HEK293 (cell line): ENCODE results near the gene LAMB2.

Source experiments
- CTCF ChIA-PET: fragments of 350-600 bp; formaldehyde crosslinking; extraction: SDS; loops from one replicate; lab custom pipeline; 2021; ENCODE audit warnings: antibody characterized with exemption; lab: Yijun Ruan, JAX
- POLR2A ChIA-PET: fragments of 300-600 bp; formaldehyde crosslinking; extraction: SDS; loops from one replicate; lab custom pipeline; 2020; ENCODE audit warnings: antibody characterized with exemption, inconsistent platforms; lab: Yijun Ruan, JAX
- H3K27ac ChIP-seq: fragments of 200-500 bp; sonication (Bioruptor generic); 2 replicates; pipeline ENCODE4 v1.5.1; 2014; ENCODE audit warnings: low read depth, low read length, control low read depth, inconsistent platforms; ENCODE audit errors: extremely low read depth
- H3K36me3 ChIP-seq, 2 experiments: fragments of 200-500 bp in 1 of 2; sonication (Bioruptor generic) in 1 of 2; 1 replicate in 1 of 2; 2 replicates in 1 of 2; pipeline ENCODE4 v1.5.1; 2014 to 2017; ENCODE audit warnings: inconsistent platforms in 2 of 2, low read length in 2 of 2; ENCODE audit not compliant: control insufficient read depth in 2 of 2, insufficient read depth in 1 of 2
- H3K4me1 ChIP-seq: fragments of 200-500 bp; sonication (Bioruptor generic); 2 replicates; pipeline ENCODE4 v1.5.1; 2014; ENCODE audit warnings: mild to moderate bottlenecking, low read length, inconsistent platforms; ENCODE audit not compliant: control insufficient read depth, insufficient read depth
- H3K4me3 ChIP-seq: 2 replicates; pipeline ENCODE4 v1.5.1; 2011; ENCODE audit warnings: low read depth, mild to moderate bottlenecking, control low read depth, low read length, moderate library complexity
- H3K9me3 ChIP-seq: fragments of 200-500 bp; sonication (Bioruptor generic); 2 replicates; pipeline ENCODE4 v1.5.1; 2014; ENCODE audit warnings: low read depth, low read length, inconsistent platforms; ENCODE audit not compliant: control insufficient read depth, insufficient read depth
- YY1 ChIP-seq: fragments of 450-650 bp; formaldehyde crosslinking; IDR thresholded peaks from 2 replicates; pipeline ENCODE4 v1.5.1; 2018; ENCODE audit warnings: missing biosample characterization, missing genetic modification characterization
- YY2 ChIP-seq: fragments of 450-650 bp; formaldehyde crosslinking; IDR thresholded peaks from 2 replicates; pipeline ENCODE4 v1.5.1; 2016; ENCODE audit warnings: missing biosample characterization, missing genetic modification characterization
- ZBTB21 ChIP-seq: fragments of 450-650 bp; formaldehyde crosslinking; IDR thresholded peaks from 2 replicates; pipeline ENCODE4 v1.5.1; 2017; ENCODE audit warnings: missing biosample characterization, missing genetic modification characterization
- ZNF174 ChIP-seq: fragments of 450-650 bp; formaldehyde crosslinking; IDR thresholded peaks from 2 replicates; pipeline ENCODE4 v1.5.0; 2017; ENCODE audit warnings: missing biosample characterization, mild to moderate bottlenecking, missing genetic modification characterization
- ZNF266 ChIP-seq: fragments of 450-650 bp; formaldehyde crosslinking; IDR thresholded peaks from 2 replicates; pipeline ENCODE4 v1.5.1; 2016; ENCODE audit warnings: missing biosample characterization, missing genetic modification characterization, low read depth
- ZNF292 ChIP-seq: fragments of 450-650 bp; formaldehyde crosslinking; IDR thresholded peaks from 2 replicates; pipeline ENCODE4 v1.5.1; 2016; ENCODE audit warnings: low read depth, missing biosample characterization, missing genetic modification characterization, borderline replicate concordance
- ZNF302 ChIP-seq: fragments of 450-650 bp; formaldehyde crosslinking; IDR thresholded peaks from 2 replicates; pipeline ENCODE4 v1.5.1; 2016; ENCODE audit warnings: missing biosample characterization, missing genetic modification characterization, low read depth
- ZNF324 ChIP-seq: fragments of 450-650 bp; formaldehyde crosslinking; IDR thresholded peaks from 2 replicates; pipeline ENCODE4 v1.5.1; 2016; ENCODE audit warnings: missing biosample characterization, missing genetic modification characterization
- ZNF335 ChIP-seq: fragments of 450-650 bp; formaldehyde crosslinking; conservative IDR thresholded peaks from 2 replicates; pipeline ENCODE4 v1.5.1; 2016; ENCODE audit warnings: missing biosample characterization, missing genetic modification characterization
- ZNF394 ChIP-seq: fragments of 450-650 bp; formaldehyde crosslinking; IDR thresholded peaks from 2 replicates; pipeline ENCODE4 v1.5.1; 2016; ENCODE audit warnings: missing biosample characterization, missing genetic modification characterization, mild to moderate bottlenecking, moderate library complexity, borderline replicate concordance
- ZNF626 ChIP-seq: fragments of 450-650 bp; sonication (Bioruptor Pico); formaldehyde crosslinking; IDR thresholded peaks from 2 replicates; pipeline ENCODE4 v1.5.1; 2018; ENCODE audit warnings: missing biosample characterization, missing genetic modification characterization, inconsistent platforms
- ZNF776 ChIP-seq: fragments of 450-650 bp; formaldehyde crosslinking; IDR thresholded peaks from 2 replicates; pipeline ENCODE4 v1.5.0; 2017; ENCODE audit warnings: missing biosample characterization, missing genetic modification characterization, borderline replicate concordance
- ZNF792 ChIP-seq: fragments of 450-650 bp; formaldehyde crosslinking; IDR thresholded peaks from 2 replicates; pipeline ENCODE4 v1.5.1; 2016; ENCODE audit warnings: missing biosample characterization, missing genetic modification characterization
- TF ChIP-seq, protein P1 (sequence below): fragments of 450-650 bp; formaldehyde crosslinking; IDR thresholded peaks from 2 replicates; pipeline ENCODE4 v1.5.1; 2016; ENCODE audit warnings: missing biosample characterization, missing genetic modification characterization, low read depth
- TF ChIP-seq, protein P2 (sequence below): fragments of 450-650 bp; formaldehyde crosslinking; IDR thresholded peaks from 2 replicates; pipeline ENCODE4 v1.5.1; 2016; ENCODE audit warnings: missing biosample characterization, missing genetic modification characterization
- TF ChIP-seq, protein P3 (sequence below): fragments of 450-650 bp; formaldehyde crosslinking; IDR thresholded peaks from 2 replicates; pipeline ENCODE4 v1.5.1; 2016; ENCODE audit warnings: missing biosample characterization, missing genetic modification characterization, low read depth
- TF ChIP-seq, protein P4 (sequence below): fragments of 450-650 bp; formaldehyde crosslinking; IDR thresholded peaks from 2 replicates; pipeline ENCODE4 v1.5.1; 2016; ENCODE audit warnings: missing biosample characterization, missing genetic modification characterization
- TF ChIP-seq, protein P5 (sequence below): fragments of 450-650 bp; formaldehyde crosslinking; IDR thresholded peaks from 2 replicates; pipeline ENCODE4 v1.5.1; 2016; ENCODE audit warnings: missing biosample characterization, missing genetic modification characterization
- TF ChIP-seq, protein P6 (sequence below): fragments of 450-650 bp; formaldehyde crosslinking; IDR thresholded peaks from 2 replicates; pipeline ENCODE4 v1.5.1; 2017; ENCODE audit warnings: missing biosample characterization, mild to moderate bottlenecking, missing genetic modification characterization, moderate library complexity

Gene LAMB2

DNA sequence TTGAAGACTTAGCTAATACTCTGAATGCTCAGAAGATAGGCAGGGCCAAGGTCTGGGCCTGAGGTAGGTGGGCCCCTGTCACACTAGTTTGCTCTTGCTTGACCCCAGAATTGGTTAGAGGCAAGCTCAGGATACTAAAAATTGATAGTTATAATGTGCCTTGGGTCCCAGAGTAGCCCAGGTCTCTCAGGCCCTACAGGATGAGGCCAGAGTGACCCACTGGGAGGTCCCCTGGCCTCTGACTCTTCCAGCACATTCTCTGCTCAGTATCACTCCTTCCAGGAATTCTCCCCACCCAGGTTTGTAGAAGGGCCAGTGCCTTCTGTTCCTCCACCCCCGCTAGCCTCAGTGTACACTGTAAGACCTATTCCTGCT is 37.9 kb upstream of the LAMB2 start:
- Histone ChIP-seq H3K4me1 (peaks cover 7% of the 10 kb centered on the region), H3K27ac (no peak overlapping the region; the same call in 1 of the 2 replicates), H3K4me3 (peak overlapping the region; percentile 62; the same call in 1 of the 2 replicates), H3K9me3 (no peaks in the 10 kb centered on the region), H3K36me3 (peaks cover 0 to 22% of the 10 kb centered on the region in 2 experiments; a peak in 1 of 3 replicates)
- TF ChIP-seq ZNF292 (tag by site-specific recombination) (no peak), ZNF394 (tag by site-specific recombination) (no peak)
- ChIA-PET CTCF (interaction anchor here (0.5 to 1.7 kb wide), 18 partner anchors 8 to 373 kb away, joined by 3 to 8 read pairs (median 3); partner anchors contain the start of genes USP19 and USP4), POLR2A (interaction anchor here (0.7 to 1.6 kb wide), 7 partner anchors 10 to 241 kb away, joined by 3 to 9 read pairs (median 4); partner anchors contain the start of genes IMPDH2, RHOA, TCTA and USP19)

DNA sequence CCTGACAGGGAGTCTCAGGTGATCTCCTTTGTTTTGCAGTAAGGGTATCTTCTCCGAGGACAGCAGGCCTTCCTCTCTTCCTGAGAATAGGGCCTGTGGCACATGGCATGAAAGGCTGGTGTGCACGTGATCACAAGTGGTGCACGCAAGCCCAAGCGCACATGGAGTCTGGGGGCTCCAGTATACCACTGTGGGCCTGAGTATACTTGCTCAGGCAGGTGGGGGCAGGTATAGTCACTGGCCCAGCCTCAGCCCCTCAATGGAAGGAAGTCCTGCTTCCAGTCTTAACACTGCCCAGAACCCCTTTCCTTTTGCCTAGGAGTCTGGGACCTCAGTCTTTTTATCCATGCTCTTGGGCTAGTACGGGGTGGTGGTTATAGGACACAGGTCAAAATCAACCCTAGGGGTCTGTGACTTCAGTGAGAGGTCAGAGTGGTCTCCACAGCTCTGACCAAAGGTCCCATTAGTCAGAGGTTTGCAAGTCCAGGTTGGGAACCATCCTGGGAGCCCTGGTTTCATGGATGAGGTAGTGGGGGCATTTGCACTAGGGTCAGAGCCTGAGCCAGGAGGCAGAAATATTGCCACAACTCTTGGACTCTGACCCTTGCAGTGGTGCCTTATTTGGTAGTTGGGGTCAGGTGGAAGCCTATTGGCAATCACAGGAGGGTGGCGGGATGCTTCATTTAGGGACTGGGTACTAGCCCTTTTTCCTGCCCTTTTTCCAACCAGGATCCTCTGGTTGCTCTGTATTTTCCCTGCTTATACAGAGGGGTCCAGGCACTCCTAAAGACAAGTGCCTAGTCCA is 34.1 kb upstream of the LAMB2 start:
- ChIA-PET POLR2A (interaction anchor here (0.7 kb wide), 1 partner anchor 46 kb away, joined by 3 read pairs; the partner anchor contains the start of gene USP19), CTCF (interaction anchor here (0.6 to 0.8 kb wide), 2 partner anchors 250 to 282 kb away, joined by 3 read pairs; no protein-coding TSS in a partner anchor)
- Histone ChIP-seq H3K4me3 (peak overlapping the region; percentile 96), H3K36me3 (peaks cover 0 to 32% of the 10 kb centered on the region in 2 experiments; a peak in 2 of 3 replicates), H3K9me3 (no peaks in the 10 kb centered on the region), H3K27ac (no peak overlapping the region), H3K4me1 (no peaks in the 10 kb centered on the region)
- TF ChIP-seq YY1 (no peak), ZNF792 (tag by site-specific recombination) (no peak), ZNF335 (tag by site-specific recombination) (no peak), ZNF776 (tag by site-specific recombination) (no peak), ZNF266 (tag by site-specific recombination) (no peak), ZNF324 (tag by site-specific recombination) (no peak), ZNF302 (tag by site-specific recombination) (no peak), YY2 (tag by site-specific recombination) (no peak), ZNF174 (no peak), ZBTB21 (tag by site-specific recombination) (no peak), ZNF394 (tag by site-specific recombination) (no peak), ZNF626 (tag by site-specific recombination) (no peak)
- TF ChIP-seq, protein P1, sequence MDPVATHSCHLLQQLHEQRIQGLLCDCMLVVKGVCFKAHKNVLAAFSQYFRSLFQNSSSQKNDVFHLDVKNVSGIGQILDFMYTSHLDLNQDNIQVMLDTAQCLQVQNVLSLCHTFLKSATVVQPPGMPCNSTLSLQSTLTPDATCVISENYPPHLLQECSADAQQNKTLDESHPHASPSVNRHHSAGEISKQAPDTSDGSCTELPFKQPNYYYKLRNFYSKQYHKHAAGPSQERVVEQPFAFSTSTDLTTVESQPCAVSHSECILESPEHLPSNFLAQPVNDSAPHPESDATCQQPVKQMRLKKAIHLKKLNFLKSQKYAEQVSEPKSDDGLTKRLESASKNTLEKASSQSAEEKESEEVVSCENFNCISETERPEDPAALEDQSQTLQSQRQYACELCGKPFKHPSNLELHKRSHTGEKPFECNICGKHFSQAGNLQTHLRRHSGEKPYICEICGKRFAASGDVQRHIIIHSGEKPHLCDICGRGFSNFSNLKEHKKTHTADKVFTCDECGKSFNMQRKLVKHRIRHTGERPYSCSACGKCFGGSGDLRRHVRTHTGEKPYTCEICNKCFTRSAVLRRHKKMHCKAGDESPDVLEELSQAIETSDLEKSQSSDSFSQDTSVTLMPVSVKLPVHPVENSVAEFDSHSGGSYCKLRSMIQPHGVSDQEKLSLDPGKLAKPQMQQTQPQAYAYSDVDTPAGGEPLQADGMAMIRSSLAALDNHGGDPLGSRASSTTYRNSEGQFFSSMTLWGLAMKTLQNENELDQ (tag by site-specific recombination): no peak
- TF ChIP-seq, protein P2, sequence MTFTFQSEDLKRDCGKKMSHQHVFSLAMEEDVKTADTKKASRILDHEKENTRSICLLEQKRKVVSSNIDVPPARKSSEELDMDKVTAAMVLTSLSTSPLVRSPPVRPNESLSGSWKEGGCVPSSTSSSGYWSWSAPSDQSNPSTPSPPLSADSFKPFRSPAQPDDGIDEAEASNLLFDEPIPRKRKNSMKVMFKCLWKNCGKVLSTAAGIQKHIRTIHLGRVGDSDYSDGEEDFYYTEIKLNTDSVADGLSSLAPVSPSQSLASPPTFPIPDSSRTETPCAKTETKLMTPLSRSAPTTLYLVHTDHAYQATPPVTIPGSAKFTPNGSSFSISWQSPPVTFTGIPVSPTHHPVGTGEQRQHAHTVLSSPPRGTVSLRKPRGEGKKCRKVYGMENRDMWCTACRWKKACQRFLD (tag by site-specific recombination): no peak
- TF ChIP-seq, protein P3, sequence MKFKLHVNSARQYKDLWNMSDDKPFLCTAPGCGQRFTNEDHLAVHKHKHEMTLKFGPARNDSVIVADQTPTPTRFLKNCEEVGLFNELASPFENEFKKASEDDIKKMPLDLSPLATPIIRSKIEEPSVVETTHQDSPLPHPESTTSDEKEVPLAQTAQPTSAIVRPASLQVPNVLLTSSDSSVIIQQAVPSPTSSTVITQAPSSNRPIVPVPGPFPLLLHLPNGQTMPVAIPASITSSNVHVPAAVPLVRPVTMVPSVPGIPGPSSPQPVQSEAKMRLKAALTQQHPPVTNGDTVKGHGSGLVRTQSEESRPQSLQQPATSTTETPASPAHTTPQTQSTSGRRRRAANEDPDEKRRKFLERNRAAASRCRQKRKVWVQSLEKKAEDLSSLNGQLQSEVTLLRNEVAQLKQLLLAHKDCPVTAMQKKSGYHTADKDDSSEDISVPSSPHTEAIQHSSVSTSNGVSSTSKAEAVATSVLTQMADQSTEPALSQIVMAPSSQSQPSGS: no peak
- TF ChIP-seq, protein P4, sequence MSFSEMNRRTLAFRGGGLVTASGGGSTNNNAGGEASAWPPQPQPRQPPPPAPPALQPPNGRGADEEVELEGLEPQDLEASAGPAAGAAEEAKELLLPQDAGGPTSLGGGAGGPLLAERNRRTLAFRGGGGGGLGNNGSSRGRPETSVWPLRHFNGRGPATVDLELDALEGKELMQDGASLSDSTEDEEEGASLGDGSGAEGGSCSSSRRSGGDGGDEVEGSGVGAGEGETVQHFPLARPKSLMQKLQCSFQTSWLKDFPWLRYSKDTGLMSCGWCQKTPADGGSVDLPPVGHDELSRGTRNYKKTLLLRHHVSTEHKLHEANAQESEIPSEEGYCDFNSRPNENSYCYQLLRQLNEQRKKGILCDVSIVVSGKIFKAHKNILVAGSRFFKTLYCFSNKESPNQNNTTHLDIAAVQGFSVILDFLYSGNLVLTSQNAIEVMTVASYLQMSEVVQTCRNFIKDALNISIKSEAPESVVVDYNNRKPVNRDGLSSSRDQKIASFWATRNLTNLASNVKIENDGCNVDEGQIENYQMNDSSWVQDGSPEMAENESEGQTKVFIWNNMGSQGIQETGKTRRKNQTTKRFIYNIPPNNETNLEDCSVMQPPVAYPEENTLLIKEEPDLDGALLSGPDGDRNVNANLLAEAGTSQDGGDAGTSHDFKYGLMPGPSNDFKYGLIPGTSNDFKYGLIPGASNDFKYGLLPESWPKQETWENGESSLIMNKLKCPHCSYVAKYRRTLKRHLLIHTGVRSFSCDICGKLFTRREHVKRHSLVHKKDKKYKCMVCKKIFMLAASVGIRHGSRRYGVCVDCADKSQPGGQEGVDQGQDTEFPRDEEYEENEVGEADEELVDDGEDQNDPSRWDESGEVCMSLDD (tag by site-specific recombination): no peak
- TF ChIP-seq, protein P5, sequence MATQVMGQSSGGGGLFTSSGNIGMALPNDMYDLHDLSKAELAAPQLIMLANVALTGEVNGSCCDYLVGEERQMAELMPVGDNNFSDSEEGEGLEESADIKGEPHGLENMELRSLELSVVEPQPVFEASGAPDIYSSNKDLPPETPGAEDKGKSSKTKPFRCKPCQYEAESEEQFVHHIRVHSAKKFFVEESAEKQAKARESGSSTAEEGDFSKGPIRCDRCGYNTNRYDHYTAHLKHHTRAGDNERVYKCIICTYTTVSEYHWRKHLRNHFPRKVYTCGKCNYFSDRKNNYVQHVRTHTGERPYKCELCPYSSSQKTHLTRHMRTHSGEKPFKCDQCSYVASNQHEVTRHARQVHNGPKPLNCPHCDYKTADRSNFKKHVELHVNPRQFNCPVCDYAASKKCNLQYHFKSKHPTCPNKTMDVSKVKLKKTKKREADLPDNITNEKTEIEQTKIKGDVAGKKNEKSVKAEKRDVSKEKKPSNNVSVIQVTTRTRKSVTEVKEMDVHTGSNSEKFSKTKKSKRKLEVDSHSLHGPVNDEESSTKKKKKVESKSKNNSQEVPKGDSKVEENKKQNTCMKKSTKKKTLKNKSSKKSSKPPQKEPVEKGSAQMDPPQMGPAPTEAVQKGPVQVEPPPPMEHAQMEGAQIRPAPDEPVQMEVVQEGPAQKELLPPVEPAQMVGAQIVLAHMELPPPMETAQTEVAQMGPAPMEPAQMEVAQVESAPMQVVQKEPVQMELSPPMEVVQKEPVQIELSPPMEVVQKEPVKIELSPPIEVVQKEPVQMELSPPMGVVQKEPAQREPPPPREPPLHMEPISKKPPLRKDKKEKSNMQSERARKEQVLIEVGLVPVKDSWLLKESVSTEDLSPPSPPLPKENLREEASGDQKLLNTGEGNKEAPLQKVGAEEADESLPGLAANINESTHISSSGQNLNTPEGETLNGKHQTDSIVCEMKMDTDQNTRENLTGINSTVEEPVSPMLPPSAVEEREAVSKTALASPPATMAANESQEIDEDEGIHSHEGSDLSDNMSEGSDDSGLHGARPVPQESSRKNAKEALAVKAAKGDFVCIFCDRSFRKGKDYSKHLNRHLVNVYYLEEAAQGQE (tag by site-specific recombination): no peak
- TF ChIP-seq, protein P6, sequence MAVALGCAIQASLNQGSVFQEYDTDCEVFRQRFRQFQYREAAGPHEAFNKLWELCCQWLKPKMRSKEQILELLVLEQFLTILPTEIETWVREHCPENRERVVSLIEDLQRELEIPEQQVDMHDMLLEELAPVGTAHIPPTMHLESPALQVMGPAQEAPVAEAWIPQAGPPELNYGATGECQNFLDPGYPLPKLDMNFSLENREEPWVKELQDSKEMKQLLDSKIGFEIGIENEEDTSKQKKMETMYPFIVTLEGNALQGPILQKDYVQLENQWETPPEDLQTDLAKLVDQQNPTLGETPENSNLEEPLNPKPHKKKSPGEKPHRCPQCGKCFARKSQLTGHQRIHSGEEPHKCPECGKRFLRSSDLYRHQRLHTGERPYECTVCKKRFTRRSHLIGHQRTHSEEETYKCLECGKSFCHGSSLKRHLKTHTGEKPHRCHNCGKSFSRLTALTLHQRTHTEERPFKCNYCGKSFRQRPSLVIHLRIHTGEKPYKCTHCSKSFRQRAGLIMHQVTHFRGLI: no peak
